ENCODE results near the gene ISCA2. TPM values are rescaled to one million over a fixed set of nuclear protein-coding genes. Genes with fewer than 3 reads are reported as not detected.

Gene ISCA2
- total and polyA plus RNA-seq, 2 donors (not counting 1 experiment from before 2014, with no cell fraction given) = 14.1 to 28.3 TPM

GRCh38 chr14:74509587-74510222 lies 16.1 kb downstream of the ISCA2 start:
- intact Hi-C loops (cut with micrococcal nuclease) = no loop called here
- no peak overlapping the region for H3K4me3 Mint-ChIP-seq
- H3K79me2 ChIP-seq (ENCODE audit: control insufficient read depth, insufficient read depth, low read length) = no peaks in the 10 kb centered on the region
- POLR2A ChIA-PET = no interaction called here
- DNase-seq (no peak), ATAC-seq (ENCODE audit: low read depth) (no peak)
- no peak overlapping the region for H3K4me2 ChIP-seq (replicated peaks; ENCODE audit: low read depth, low read length, poor library complexity, severe bottlenecking)
- H4K20me1 ChIP-seq (ENCODE audit: control insufficient read depth, insufficient read depth, low read length, poor library complexity, severe bottlenecking) = no peaks in the 10 kb centered on the region
- no peak overlapping the region for H3K9ac ChIP-seq (ENCODE audit: low read length)
- H3K27ac ChIP-seq (ENCODE audit: low read length in 2 of 2) = no peak overlapping the region
- TF ChIP-seq EZH2 (IDR thresholded peaks at IDR 0.05; ENCODE audit: borderline replicate concordance, insufficient read depth, low read depth, low read length, poor library complexity, severe bottlenecking) (no peak), CTCF (IDR thresholded peaks at IDR 0.05) (no peak)
- CTCF ChIA-PET = no interaction called here
- 96% methylated on average over 9 of the region's 10 CpGs for WGBS (ENCODE audit: insufficient coverage)
- H3K27me3 ChIP-seq (replicated peaks in 1 of 4; ENCODE audit: control extremely low read depth in 1 of 4, control insufficient read depth in 3 of 4, insufficient read depth in 4 of 4, low read length in 3 of 4) = peaks cover 0 to 18% (median 2%) of the 10 kb centered on the region in 4 experiments
- H3K4me3 ChIP-seq (ENCODE audit: control extremely low read depth in 1 of 5, extremely low read depth in 1 of 5, insufficient read depth in 1 of 5, low read depth in 2 of 5, low read length in 4 of 5) = no peak overlapping the region
- H3K9me3 ChIP-seq (ENCODE audit: control extremely low read depth in 1 of 3, control insufficient read depth in 2 of 3, insufficient read depth in 1 of 3, low read length in 2 of 3) = no peaks in the 10 kb centered on the region
- peaks cover 25% of the 10 kb centered on the region for H3K4me1 Mint-ChIP-seq
- H3K4me1 ChIP-seq (ENCODE audit: control insufficient read depth in 2 of 2, insufficient read depth in 2 of 2, low read length in 2 of 2) = peaks cover 19 to 20% of the 10 kb centered on the region in 2 donors
- no peaks in the 10 kb centered on the region for H3K9me3 Mint-ChIP-seq (ENCODE audit: insufficient read depth)
- no peak overlapping the region for H2AFZ ChIP-seq (ENCODE audit: insufficient read depth, low read depth, low read length, poor library complexity, severe bottlenecking)
- H3K36me3 ChIP-seq (replicated peaks in 1 of 2; ENCODE audit: control extremely low read depth in 1 of 2, control insufficient read depth in 1 of 2, extremely low read depth in 1 of 2, insufficient read depth in 2 of 2, low read length in 1 of 2) = no peaks in the 10 kb centered on the region
- H3K27ac Mint-ChIP-seq = no peak overlapping the region
- peaks cover 23% of the 10 kb centered on the region for H3K27me3 Mint-ChIP-seq

DNA sequence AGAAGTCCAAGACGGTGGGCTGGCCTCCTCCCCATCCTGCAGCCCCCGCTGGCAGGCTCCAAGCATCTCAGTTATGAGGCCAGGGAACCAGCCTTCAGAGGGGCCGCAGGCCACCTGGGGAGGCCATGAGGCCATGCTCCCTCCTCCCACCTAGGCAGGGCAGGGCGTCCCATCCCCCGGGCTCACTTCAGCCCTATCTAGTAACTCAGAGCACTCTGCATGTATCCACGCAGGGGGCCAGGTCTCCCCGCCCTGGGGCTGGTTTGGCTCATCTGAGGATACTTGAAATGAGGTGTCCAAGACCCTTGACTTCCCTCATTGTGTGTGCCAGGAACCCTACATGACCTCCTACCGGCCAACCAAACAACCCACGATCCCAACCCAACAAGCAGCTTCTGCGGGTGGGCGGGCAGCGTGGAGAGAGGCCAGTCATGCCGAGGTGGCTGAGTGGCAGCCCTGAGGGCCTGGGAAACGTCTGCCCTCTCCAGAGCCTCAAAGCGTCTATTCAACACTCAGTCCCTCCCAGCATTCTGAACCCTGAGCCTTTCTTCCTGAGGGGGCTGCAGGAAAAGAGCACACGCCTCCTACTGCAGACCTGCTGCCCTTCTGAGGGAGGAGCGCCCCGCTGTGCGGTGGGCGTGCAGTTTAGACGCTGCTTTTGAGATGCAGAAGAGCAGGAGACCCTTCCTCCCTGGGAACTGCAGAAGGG lies 16.8 kb downstream of the ISCA2 start:
- Mint-ChIP-seq H3K9me3 (ENCODE audit: insufficient read depth) (no peaks in the 10 kb centered on the region), H3K4me1 (peaks cover 26% of the 10 kb centered on the region), H3K4me3 (no peak overlapping the region), H3K27ac (no peak overlapping the region), H3K27me3 (peaks cover 26% of the 10 kb centered on the region)
- H3K4me1 ChIP-seq (ENCODE audit: control insufficient read depth in 2 of 2, insufficient read depth in 2 of 2, low read length in 2 of 2) = peaks cover 20 to 24% of the 10 kb centered on the region in 2 donors
- no peaks in the 10 kb centered on the region for H3K9me3 ChIP-seq (ENCODE audit: control extremely low read depth in 1 of 3, control insufficient read depth in 2 of 3, insufficient read depth in 1 of 3, low read length in 2 of 3)
- H4K20me1 ChIP-seq (ENCODE audit: control insufficient read depth, insufficient read depth, low read length, poor library complexity, severe bottlenecking) = no peaks in the 10 kb centered on the region
- no peak overlapping the region for H3K4me2 ChIP-seq (replicated peaks; ENCODE audit: low read depth, low read length, poor library complexity, severe bottlenecking)
- peaks cover 0 to 18% (median 2%) of the 10 kb centered on the region in 4 experiments for H3K27me3 ChIP-seq (replicated peaks in 1 of 4; ENCODE audit: control extremely low read depth in 1 of 4, control insufficient read depth in 3 of 4, insufficient read depth in 4 of 4, low read length in 3 of 4)
- no peaks in the 10 kb centered on the region for H3K79me2 ChIP-seq (ENCODE audit: control insufficient read depth, insufficient read depth, low read length)
- H3K9ac ChIP-seq (ENCODE audit: low read length) = no peak overlapping the region
- no peak overlapping the region for H3K4me3 ChIP-seq (ENCODE audit: control extremely low read depth in 1 of 5, extremely low read depth in 1 of 5, insufficient read depth in 1 of 5, low read depth in 2 of 5, low read length in 4 of 5)
- no peak overlapping the region for H3K27ac ChIP-seq (ENCODE audit: low read length in 2 of 2)
- intact Hi-C loops (cut with micrococcal nuclease) = no loop called here
- H2AFZ ChIP-seq (ENCODE audit: insufficient read depth, low read depth, low read length, poor library complexity, severe bottlenecking) = no peak overlapping the region
- ATAC-seq (ENCODE audit: low read depth) (no peak), DNase-seq (no peak)
- TF ChIP-seq EZH2 (IDR thresholded peaks at IDR 0.05; ENCODE audit: borderline replicate concordance, insufficient read depth, low read depth, low read length, poor library complexity, severe bottlenecking) = no peak
- TF ChIP-seq CTCF (IDR thresholded peaks at IDR 0.05) = no peak
- CTCF ChIA-PET = no interaction called here
- 94% methylated on average over 20 of the region's 21 CpGs for WGBS (ENCODE audit: insufficient coverage)
- H3K36me3 ChIP-seq (replicated peaks in 1 of 2; ENCODE audit: control extremely low read depth in 1 of 2, control insufficient read depth in 1 of 2, extremely low read depth in 1 of 2, insufficient read depth in 2 of 2, low read length in 1 of 2) = no peaks in the 10 kb centered on the region
- POLR2A ChIA-PET = no interaction called here
